ENCODE measurements around the gene PNMA8C.
"Not testable (repeated sequence)": the region's sequence is repeated elsewhere in the genome, so short reads cannot be mapped to it uniquely, and the experiment has no call there.

- TF ChIP-seq CTCF, POLR2A (IDR thresholded peaks at IDR 0.05): not testable (repeated sequence)
These were observed 12.7 kb downstream of the PNMA8C start for GRCh38 chr19:46415804-46416709.

All from heart left ventricle (tissue), 13 donors.